HG02973 (cell line): ENCODE measurements around the gene ARHGAP26.

Experiments used
- ATAC-seq: cut with Tn5 transposase; IDR thresholded peaks from one replicate; pipeline ENCODE4 v1.9.1; 2021; ENCODE audit warnings: moderate library complexity; ENCODE audit not compliant: unreplicated experiment

Gene ARHGAP26

DNA sequence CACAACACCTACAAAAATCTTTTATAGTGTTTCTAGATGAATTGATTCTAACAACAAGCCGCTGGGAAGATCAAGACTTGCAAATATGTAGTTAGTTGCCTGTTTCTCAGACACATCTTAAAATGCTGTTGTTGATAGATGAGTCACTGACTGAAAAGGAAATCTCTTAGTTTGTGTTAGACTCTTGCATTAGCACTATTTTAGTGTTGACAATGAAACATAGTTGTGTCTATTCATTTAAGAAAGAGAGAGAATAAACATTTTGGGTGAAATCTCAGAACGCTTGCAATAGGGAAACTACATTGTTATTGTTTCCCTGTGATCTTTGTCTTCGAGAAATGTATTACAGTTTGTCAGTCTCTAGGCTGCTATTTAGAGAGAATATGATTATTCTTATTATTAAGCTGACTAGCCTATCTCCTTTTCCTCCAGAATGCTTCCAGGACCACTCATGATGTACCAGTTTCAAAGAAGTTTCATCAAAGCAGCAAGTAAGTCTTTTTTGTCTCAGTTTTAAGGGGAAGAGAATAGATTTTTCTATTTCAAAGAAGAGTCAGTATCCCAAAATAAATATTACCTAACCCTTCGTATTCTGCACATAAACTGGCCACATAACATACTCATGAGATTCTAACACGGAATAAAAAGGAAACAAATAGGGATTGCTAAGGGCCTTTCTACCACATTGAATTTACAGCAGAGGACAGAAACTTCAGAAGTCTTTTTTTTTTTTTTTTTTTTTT is 285.6 kb downstream of the ARHGAP26 start:
- no peak for ATAC-seq

DNA sequence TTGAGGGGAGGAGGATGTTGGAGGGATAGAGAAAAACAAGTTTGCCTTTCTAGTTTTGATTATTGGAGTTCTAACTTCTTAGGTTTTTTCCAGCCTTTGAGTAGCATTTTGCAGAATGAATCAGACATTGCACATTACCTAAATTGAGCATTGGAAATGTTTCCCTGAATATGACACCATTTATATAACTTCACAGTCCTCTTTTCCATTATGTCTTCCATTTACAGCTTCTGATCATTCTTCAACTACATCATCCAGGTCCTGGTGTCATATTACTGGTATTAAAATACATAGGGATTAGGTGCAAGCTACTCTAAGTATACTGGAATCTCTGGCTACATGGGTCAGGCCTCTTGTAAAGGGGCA is 286.1 kb downstream of the ARHGAP26 start:
- no peak for ATAC-seq

GRCh38 chr5:143056792-143057579 is 286.8 kb downstream of the ARHGAP26 start:
- ATAC-seq: peak; percentile 43

DNA sequence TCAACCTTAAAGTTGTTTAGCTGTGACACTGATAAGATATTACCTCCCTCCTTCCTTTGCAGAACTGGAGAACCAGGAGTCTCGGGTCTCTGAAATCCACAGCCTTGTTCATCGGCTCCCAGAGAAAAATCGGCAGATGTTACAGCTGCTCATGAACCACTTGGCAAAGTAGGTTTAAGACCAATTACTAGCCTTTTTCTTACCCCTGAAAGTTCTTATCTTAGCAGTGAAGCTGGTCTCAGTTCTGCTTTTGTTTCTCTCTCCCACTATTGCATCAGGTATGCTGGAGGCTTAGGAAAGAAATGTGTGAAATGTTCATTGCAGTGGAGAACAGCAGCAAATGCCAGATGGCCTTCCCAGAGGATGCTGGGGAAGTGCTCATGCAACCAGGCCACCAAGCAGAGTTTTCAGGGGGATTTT is 287.4 kb downstream of the ARHGAP26 start:
- ATAC-seq: peak; percentile 43

GRCh38 chr5:143059355-143059754 is 289.2 kb downstream of the ARHGAP26 start:
- no peak for ATAC-seq

DNA sequence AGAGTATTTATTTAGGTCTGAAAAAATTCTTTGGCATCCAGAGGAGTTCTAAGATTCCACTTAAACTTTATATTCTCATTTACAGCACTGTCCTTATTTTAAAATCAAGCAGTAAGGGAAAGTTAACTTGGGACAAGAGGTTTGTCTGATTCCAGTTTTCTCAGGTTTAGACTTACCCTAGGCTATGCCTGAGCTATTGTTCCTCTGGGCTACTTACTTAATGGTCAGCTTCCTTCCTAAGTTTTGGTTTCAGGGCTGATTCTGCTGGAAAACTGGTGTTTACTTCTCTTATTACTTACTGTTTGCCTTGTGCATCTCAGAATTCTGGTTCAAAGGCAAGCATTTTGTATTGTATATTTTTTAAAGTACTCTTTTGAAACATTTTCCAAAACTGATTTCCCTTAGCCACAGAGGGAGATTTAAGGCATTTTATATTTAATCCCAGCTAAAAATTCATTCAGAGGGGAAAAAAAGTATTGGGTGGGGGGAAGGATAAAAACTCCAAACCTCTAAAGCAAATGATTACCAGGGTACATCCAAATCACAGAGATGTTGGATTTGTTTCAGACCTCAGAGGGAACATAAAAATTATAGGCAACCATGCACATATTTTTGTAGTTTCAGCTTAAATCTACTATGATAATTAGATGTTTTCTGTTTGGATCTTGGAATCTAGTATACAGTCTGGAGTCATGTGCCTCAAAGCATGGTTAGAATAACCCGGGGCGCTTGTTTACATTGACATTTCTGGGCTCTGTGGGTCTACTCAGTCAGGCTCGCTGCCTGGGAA is 290.0 kb downstream of the ARHGAP26 start:
- no peak for ATAC-seq

DNA sequence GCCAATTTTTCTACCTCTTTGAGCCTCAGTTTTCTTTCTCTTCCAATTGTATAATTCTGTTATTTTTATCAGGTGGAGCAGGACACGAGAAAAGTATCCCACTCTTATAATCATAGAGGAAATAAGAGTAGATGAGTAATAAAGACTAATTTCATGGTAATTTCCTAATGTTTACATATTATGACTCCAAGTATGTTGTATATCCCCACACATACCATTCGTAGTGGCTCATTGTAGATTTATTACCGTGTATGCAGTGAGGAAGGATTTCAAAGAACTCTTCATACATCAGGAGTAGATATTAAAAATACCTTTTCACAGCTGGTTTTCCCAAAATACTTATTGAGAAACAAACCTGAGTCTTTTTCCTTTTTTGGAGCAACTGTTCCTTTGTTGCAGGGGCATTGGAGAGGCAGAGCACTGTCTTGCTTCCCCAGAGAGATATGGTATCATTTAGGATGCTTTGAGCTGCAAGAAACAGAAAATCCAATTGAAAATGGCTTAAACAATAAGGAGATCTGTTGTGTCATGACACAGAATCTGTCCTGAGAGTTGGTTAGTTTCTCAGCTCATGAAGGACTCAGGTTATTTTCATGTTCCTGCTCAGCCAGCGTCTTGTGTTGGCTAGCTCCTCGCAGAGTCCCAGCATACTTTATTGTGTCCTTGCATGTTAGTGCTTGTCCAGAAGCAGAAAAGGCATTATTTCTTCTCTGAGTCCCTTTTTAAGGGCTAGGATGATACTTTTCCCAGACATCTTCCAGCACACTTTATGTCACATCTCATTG is 291.2 kb downstream of the ARHGAP26 start:
- ATAC-seq: no peak

DNA sequence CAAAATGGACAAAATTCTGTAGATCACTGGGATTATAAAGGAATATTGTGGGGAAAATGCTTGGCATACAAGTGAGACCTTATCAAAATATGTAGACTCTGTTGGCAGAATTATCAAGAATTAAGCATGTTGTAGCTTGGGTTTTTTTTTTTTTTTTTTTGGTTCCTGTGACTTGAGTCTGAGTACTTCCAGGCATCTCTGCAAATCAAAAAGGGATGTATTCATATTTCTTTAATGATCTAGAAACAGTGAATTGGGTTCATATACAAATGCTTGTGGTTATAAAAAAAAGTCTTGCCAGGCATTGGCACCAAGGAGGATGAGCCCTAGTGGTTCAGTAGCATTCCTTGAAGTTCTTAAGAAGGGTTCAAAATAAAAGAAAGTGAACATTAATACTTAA is 292.2 kb downstream of the ARHGAP26 start:
- ATAC-seq: no peak

- no peak for ATAC-seq
Measured at GRCh38 chr5:143063175-143063970, 293.2 kb downstream of the ARHGAP26 start.

DNA sequence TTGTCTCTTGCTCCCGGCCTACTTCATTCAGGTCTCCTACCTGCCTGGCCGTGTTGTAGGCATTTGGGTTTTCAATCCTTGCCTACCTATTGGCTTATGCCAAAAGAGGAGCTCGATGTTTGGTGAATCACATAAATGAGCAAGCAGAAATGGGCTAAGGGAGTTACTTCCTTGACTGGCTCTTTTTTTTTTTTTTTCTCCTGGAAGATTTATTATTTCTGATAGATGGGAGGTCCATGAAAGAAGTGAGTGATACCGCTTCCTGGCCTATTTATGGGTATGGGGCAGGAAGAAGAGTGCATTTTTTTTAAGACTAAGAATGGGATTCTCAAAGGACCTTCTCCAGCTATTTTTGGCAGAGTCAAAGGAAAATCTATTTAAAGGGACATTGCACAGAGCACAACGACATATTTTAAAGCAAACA is 294.1 kb downstream of the ARHGAP26 start:
- ATAC-seq: no peak

DNA sequence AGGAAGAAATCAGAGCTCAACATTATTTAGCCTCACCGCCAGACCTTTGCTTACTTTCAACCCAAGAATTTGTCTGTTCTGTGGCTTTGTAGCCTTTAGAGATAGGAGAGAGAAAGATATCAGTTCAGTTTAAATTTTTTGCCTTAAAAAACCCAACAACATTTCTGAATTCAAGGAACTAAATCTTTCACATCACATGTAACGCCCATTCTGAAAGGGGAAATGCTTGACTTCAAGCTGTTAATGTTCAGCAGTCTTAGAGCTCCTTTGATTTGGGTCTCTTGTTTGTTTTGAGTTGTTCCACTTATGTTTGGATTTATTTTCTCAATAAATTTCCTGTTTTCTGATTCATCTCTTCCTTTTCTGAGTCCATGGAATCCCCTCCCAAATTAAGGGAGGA is 294.5 kb downstream of the ARHGAP26 start:
- ATAC-seq: no peak

DNA sequence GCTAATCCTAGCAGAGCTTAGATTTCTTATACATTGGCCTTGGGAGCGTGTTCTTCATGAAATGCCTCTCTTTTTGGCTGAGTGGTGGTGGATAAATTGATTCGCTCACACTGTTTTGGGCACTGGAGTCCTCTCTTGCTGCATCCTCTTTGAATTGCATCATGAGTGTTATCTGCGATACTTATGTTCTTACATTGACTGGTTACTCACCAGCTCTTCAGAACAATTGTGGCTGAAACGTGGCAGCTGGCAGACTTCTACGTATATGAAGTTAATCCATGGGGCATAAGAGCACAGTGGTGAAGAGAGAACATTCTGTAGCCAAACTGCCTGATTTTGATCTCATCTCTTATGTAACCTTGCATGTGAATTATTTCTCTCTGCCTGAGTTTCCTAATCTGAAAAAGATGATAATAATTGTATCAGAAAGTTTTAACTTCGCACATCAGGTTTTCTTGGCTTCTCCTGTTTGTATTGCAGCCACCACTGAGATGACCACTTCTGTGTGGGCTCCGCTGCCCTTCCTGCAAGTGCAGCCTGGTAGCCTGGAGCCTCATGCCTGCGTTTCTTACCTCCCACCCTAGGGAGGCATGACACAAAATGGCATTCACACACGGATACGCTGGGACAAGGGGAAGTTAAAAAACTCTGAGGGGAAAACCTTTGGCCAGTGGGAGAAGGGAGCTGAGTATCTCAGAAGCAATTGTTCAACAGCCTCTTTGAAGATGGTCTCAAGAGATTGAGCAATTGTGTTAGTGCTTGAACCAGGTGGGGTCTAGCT is 295.2 kb downstream of the ARHGAP26 start:
- ATAC-seq: no peak

DNA sequence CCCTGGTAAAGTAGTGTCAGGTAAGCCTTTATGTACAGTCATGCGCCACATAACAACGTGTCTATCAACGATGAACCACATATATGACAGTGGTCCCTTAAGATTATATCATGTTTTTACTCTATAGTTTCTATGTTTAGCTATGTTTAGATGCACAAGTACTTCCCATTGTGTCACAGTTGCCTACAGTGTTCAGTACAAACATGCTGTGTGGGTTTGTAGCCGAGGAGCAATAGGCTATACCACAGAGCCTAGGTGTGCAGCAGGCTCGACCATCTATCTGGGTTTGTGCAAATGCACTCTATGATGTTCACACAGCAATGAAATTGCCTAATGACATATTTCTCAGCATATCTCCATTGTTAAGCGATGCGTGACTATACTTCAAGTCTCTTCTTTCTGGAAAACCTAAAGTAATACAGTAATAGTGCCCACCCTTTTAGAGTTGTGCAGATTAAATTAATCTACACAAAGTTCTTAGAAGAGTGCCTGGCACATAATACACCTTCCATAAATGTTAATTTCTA is 295.9 kb downstream of the ARHGAP26 start:
- no peak for ATAC-seq

DNA sequence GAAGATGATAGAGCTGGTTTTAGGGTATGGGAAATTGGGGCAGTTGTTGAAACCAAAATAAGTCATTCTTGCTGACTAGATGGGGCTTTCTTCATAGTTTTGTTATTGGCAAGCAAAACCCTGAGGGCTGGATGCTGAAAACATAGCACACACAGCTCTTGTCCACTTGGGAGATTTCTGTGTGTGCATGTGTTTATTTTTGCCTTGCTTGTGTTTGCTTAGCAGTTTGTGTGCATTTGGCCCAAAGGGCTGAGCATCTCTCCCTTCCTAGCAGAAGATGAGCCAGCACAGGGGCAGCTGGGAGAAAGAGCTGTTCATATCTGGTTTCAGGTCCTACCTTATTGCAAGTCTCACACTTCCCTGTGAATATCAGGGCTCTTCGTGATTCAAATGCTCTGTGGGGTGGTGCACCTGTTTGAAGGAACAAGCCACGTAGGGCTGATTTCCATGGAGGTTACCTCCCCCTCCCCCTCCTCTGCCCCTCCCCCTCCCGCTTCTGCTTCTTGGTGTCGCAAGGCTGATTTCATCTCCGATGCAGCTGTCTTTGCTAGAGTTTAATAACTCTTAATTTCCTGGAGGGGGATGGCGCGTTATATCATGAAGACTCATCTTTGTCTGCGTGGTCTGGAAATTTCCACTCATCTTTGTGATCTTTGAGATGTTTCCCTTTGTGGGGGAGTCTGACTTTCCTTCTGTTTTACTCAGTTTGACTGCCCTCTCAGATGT is 296.5 kb downstream of the ARHGAP26 start:
- ATAC-seq: peak; percentile 62

DNA sequence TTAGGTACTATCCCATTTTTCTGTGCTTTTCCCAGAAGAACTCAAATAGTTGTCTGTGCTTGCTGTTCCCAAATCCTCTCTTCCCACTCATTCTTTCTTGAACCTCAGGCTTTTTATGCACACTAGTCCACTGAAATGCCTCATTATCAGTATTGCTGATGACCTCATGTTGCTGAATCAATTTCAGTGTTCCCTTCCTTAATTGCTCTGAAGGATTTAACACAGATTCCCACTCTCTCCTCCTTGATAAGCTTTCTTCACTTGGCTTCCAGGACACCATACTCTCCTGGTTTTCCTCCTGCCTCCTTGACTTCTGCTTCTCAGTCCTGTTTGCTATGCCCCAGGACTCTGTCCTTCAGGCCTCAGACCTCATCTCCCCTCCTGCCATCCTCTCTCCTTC is 298.5 kb downstream of the ARHGAP26 start:
- ATAC-seq: no peak

GRCh38 chr5:143071927-143072326 is 301.8 kb downstream of the ARHGAP26 start:
- ATAC-seq: no peak

GRCh38 chr5:143072734-143073133 is 302.6 kb downstream of the ARHGAP26 start:
- no peak for ATAC-seq

DNA sequence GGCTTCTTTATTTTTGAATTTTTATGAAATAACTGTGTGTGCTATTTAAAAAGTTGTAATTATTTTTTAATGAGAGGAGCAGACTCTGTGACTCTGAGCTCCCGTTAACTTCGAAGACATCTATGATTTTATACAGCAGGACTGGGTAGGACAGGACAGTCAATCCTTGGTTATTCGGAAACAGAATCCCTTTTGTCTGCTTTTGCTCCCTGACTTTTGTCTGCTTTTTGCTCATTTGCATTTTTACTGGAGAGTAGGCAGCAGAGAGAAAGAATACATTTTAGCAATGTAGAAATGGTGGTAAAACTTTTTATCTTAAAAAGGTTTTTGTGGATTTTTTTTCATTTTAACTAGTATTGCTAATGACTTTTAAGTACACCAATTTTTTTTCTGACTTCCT is 303.6 kb downstream of the ARHGAP26 start:
- no peak for ATAC-seq
